Hepatocyte (in vitro differentiated cells): Measurements from ENCODE around the gene HS2ST1.

Source experiments
- CTCF ChIP-seq: fragments of 200-600 bp; sonication (generic); IDR thresholded peaks from 2 replicates; pipeline ENCODE4 v1.5.1; 2016; ENCODE audit warnings: antibody characterized with exemption, mild to moderate bottlenecking; ENCODE audit not compliant: poor library complexity
- EZH2 ChIP-seq: fragments of 200-600 bp; sonication (generic); IDR thresholded peaks from 2 replicates; pipeline ENCODE4 v1.6.1; 2016; ENCODE audit warnings: antibody characterized with exemption, mild to moderate bottlenecking, borderline replicate concordance
- EZH2phosphoT487 ChIP-seq: fragments of 200-600 bp; sonication (generic); IDR thresholded peaks from one replicate; pipeline ENCODE4 v1.6.1; 2018; ENCODE audit warnings: antibody characterized with exemption, mild to moderate bottlenecking, low read depth, moderate library complexity; ENCODE audit not compliant: unreplicated experiment, severe bottlenecking

DNA sequence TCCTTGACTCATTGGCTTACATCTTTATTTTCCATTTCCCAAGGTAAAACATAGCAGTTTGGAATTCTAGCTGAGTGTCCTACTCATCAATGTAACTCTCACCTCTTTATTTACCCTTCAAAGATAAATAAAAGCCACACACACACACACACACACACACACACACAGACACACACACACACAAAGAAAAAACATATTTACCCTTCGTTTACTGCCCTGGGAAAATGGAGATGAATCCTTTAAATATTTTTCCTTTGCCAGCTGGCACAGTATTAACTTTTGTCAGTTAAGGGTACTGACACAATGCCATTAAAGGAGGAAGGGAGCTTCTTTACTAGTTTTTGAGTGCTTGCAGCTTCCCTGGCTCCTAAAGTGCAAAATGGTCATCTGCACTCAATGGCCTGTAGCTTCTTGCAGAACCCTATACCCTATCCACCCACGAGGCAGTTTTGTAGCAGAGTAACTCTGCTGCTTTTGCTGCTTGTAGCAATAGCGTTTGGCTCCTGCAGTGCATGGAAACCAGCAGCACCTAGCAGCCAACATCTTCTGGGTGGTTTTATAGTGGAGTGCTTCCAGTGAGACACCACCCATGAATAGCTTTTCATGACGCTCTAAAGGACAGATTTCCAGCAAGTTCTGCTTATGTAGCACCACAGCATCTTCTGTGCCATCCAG lies 103.7 kb downstream of the HS2ST1 start:
- TF ChIP-seq CTCF (no peak), EZH2 (no peak), EZH2phosphoT487 (no peak)
